Measurements from ENCODE around the gene KYNU.
"Not testable (repeated sequence)": the region's sequence is repeated elsewhere in the genome, so short reads cannot be mapped to it uniquely, and the experiment has no call there.

The KYNU gene

GRCh38 chr2:142879151-142879550, 1.7 kb downstream of the KYNU start:
- no peak overlapping the region for H3K4me3 ChIP-seq (ENCODE audit: low read depth in 1 of 2, low read length in 2 of 2)
- H3K36me3 ChIP-seq (ENCODE audit: control insufficient read depth in 1 of 2, insufficient read depth in 2 of 2, low read length in 2 of 2) = no peaks in the 10 kb centered on the region
- no peaks in the 10 kb centered on the region for H3K9me3 ChIP-seq (ENCODE audit: control insufficient read depth in 1 of 2, low read length in 2 of 2)
- H3K27ac ChIP-seq (ENCODE audit: low read depth, low read length) = no peak overlapping the region
- no peaks in the 10 kb centered on the region for H3K4me1 ChIP-seq (ENCODE audit: control insufficient read depth in 1 of 2, insufficient read depth in 2 of 2, low read length in 2 of 2)
- H3K9ac ChIP-seq (ENCODE audit: low read depth in 1 of 2, low read length in 2 of 2) = no peak overlapping the region
- H3K27me3 ChIP-seq (ENCODE audit: control insufficient read depth in 1 of 2, insufficient read depth in 2 of 2, low read length in 2 of 2) = no peaks in the 10 kb centered on the region

GRCh38 chr2:142880279-142880678, 2.8 kb downstream of the KYNU start:
- Histone ChIP-seq H3K27ac (ENCODE audit: low read depth, low read length) (no peak overlapping the region), H3K9me3 (ENCODE audit: control insufficient read depth in 1 of 2, low read length in 2 of 2) (no peaks in the 10 kb centered on the region), H3K27me3 (ENCODE audit: control insufficient read depth in 1 of 2, insufficient read depth in 2 of 2, low read length in 2 of 2) (no peaks in the 10 kb centered on the region), H3K36me3 (ENCODE audit: control insufficient read depth in 1 of 2, insufficient read depth in 2 of 2, low read length in 2 of 2) (no peaks in the 10 kb centered on the region), H3K4me1 (ENCODE audit: control insufficient read depth in 1 of 2, insufficient read depth in 2 of 2, low read length in 2 of 2) (no peaks in the 10 kb centered on the region), H3K4me3 (ENCODE audit: low read depth in 1 of 2, low read length in 2 of 2) (no peak overlapping the region), H3K9ac (ENCODE audit: low read depth in 1 of 2, low read length in 2 of 2) (no peak overlapping the region)

GRCh38 chr2:142881619-142882018, 4.2 kb downstream of the KYNU start:
- Histone ChIP-seq H3K4me1 (ENCODE audit: control insufficient read depth in 1 of 2, insufficient read depth in 2 of 2, low read length in 2 of 2) (no peaks in the 10 kb centered on the region), H3K36me3 (ENCODE audit: control insufficient read depth in 1 of 2, insufficient read depth in 2 of 2, low read length in 2 of 2) (no peaks in the 10 kb centered on the region), H3K9ac (ENCODE audit: low read depth in 1 of 2, low read length in 2 of 2) (no peak overlapping the region), H3K4me3 (ENCODE audit: low read depth in 1 of 2, low read length in 2 of 2) (no peak overlapping the region), H3K9me3 (ENCODE audit: control insufficient read depth in 1 of 2, low read length in 2 of 2) (no peaks in the 10 kb centered on the region), H3K27me3 (ENCODE audit: control insufficient read depth in 1 of 2, insufficient read depth in 2 of 2, low read length in 2 of 2) (no peaks in the 10 kb centered on the region), H3K27ac (ENCODE audit: low read depth, low read length) (no peak overlapping the region)

- H3K9ac ChIP-seq (ENCODE audit: low read depth in 1 of 2, low read length in 2 of 2) = not testable (repeated sequence)
Measured at GRCh38 chr2:142882500-142882899, 5.0 kb downstream of the KYNU start.

GRCh38 chr2:142883526-142883925, 6.1 kb downstream of the KYNU start:
- Histone ChIP-seq H3K36me3 (ENCODE audit: control insufficient read depth in 1 of 2, insufficient read depth in 2 of 2, low read length in 2 of 2) (no peaks in the 10 kb centered on the region), H3K27ac (ENCODE audit: low read depth, low read length) (no peak overlapping the region), H3K4me3 (ENCODE audit: low read depth in 1 of 2, low read length in 2 of 2) (no peak overlapping the region), H3K9ac (ENCODE audit: low read depth in 1 of 2, low read length in 2 of 2) (no peak overlapping the region), H3K9me3 (ENCODE audit: control insufficient read depth in 1 of 2, low read length in 2 of 2) (no peaks in the 10 kb centered on the region), H3K27me3 (ENCODE audit: control insufficient read depth in 1 of 2, insufficient read depth in 2 of 2, low read length in 2 of 2) (no peaks in the 10 kb centered on the region), H3K4me1 (ENCODE audit: control insufficient read depth in 1 of 2, insufficient read depth in 2 of 2, low read length in 2 of 2) (no peaks in the 10 kb centered on the region)

More at GRCh38 chr2:142882500-142882899, 5.0 kb downstream of the KYNU start:
- H3K36me3 ChIP-seq (ENCODE audit: control insufficient read depth in 1 of 2, insufficient read depth in 2 of 2, low read length in 2 of 2); H3K9me3 ChIP-seq (ENCODE audit: control insufficient read depth in 1 of 2, low read length in 2 of 2); H3K27ac ChIP-seq (ENCODE audit: low read depth, low read length); H3K4me1 ChIP-seq (ENCODE audit: control insufficient read depth in 1 of 2, insufficient read depth in 2 of 2, low read length in 2 of 2); H3K4me3 ChIP-seq (ENCODE audit: low read depth in 1 of 2, low read length in 2 of 2); H3K27me3 ChIP-seq (ENCODE audit: control insufficient read depth in 1 of 2, insufficient read depth in 2 of 2, low read length in 2 of 2): not testable (repeated sequence)

GRCh38 chr2:142885543-142885942, 8.1 kb downstream of the KYNU start:
- Histone ChIP-seq H3K9ac (ENCODE audit: low read depth in 1 of 2, low read length in 2 of 2) (no peak overlapping the region), H3K4me1 (ENCODE audit: control insufficient read depth in 1 of 2, insufficient read depth in 2 of 2, low read length in 2 of 2) (no peaks in the 10 kb centered on the region), H3K36me3 (ENCODE audit: control insufficient read depth in 1 of 2, insufficient read depth in 2 of 2, low read length in 2 of 2) (no peaks in the 10 kb centered on the region), H3K27me3 (ENCODE audit: control insufficient read depth in 1 of 2, insufficient read depth in 2 of 2, low read length in 2 of 2) (no peaks in the 10 kb centered on the region), H3K4me3 (ENCODE audit: low read depth in 1 of 2, low read length in 2 of 2) (no peak overlapping the region), H3K9me3 (ENCODE audit: control insufficient read depth in 1 of 2, low read length in 2 of 2) (no peaks in the 10 kb centered on the region), H3K27ac (ENCODE audit: low read depth, low read length) (no peak overlapping the region)

- H3K4me1 ChIP-seq (ENCODE audit: control insufficient read depth in 1 of 2, insufficient read depth in 2 of 2, low read length in 2 of 2) = no peaks in the 10 kb centered on the region
- H3K9ac ChIP-seq (ENCODE audit: low read depth in 1 of 2, low read length in 2 of 2) = no peak overlapping the region
- H3K27ac ChIP-seq (ENCODE audit: low read depth, low read length) = no peak overlapping the region
- no peak overlapping the region for H3K4me3 ChIP-seq (ENCODE audit: low read depth in 1 of 2, low read length in 2 of 2)
- no peaks in the 10 kb centered on the region for H3K36me3 ChIP-seq (ENCODE audit: control insufficient read depth in 1 of 2, insufficient read depth in 2 of 2, low read length in 2 of 2)
- H3K27me3 ChIP-seq (ENCODE audit: control insufficient read depth in 1 of 2, insufficient read depth in 2 of 2, low read length in 2 of 2) = no peaks in the 10 kb centered on the region
- no peaks in the 10 kb centered on the region for H3K9me3 ChIP-seq (ENCODE audit: control insufficient read depth in 1 of 2, low read length in 2 of 2)
Measured at GRCh38 chr2:142892715-142893114, 15.3 kb downstream of the KYNU start.

- no peaks in the 10 kb centered on the region for H3K36me3 ChIP-seq (ENCODE audit: control insufficient read depth in 1 of 2, insufficient read depth in 2 of 2, low read length in 2 of 2)
- no peaks in the 10 kb centered on the region for H3K4me1 ChIP-seq (ENCODE audit: control insufficient read depth in 1 of 2, insufficient read depth in 2 of 2, low read length in 2 of 2)
- H3K9me3 ChIP-seq (ENCODE audit: control insufficient read depth in 1 of 2, low read length in 2 of 2) = no peaks in the 10 kb centered on the region
- no peak overlapping the region for H3K9ac ChIP-seq (ENCODE audit: low read depth in 1 of 2, low read length in 2 of 2)
- no peak overlapping the region for H3K4me3 ChIP-seq (ENCODE audit: low read depth in 1 of 2, low read length in 2 of 2)
- no peaks in the 10 kb centered on the region for H3K27me3 ChIP-seq (ENCODE audit: control insufficient read depth in 1 of 2, insufficient read depth in 2 of 2, low read length in 2 of 2)
- H3K27ac ChIP-seq (ENCODE audit: low read depth, low read length) = no peak overlapping the region
Measured at GRCh38 chr2:142893241-142893640, 15.8 kb downstream of the KYNU start.

GRCh38 chr2:142897807-142898206, 20.3 kb downstream of the KYNU start:
- Histone ChIP-seq H3K4me1 (ENCODE audit: control insufficient read depth in 1 of 2, insufficient read depth in 2 of 2, low read length in 2 of 2) (no peaks in the 10 kb centered on the region), H3K27ac (ENCODE audit: low read depth, low read length) (no peak overlapping the region), H3K9me3 (ENCODE audit: control insufficient read depth in 1 of 2, low read length in 2 of 2) (no peaks in the 10 kb centered on the region), H3K27me3 (ENCODE audit: control insufficient read depth in 1 of 2, insufficient read depth in 2 of 2, low read length in 2 of 2) (no peaks in the 10 kb centered on the region), H3K36me3 (ENCODE audit: control insufficient read depth in 1 of 2, insufficient read depth in 2 of 2, low read length in 2 of 2) (no peaks in the 10 kb centered on the region), H3K9ac (ENCODE audit: low read depth in 1 of 2, low read length in 2 of 2) (no peak overlapping the region), H3K4me3 (ENCODE audit: low read depth in 1 of 2, low read length in 2 of 2) (no peak overlapping the region)

- H3K4me1 ChIP-seq (ENCODE audit: control insufficient read depth in 1 of 2, insufficient read depth in 2 of 2, low read length in 2 of 2); H3K27ac ChIP-seq (ENCODE audit: low read depth, low read length); H3K4me3 ChIP-seq (ENCODE audit: low read depth in 1 of 2, low read length in 2 of 2); H3K9ac ChIP-seq (ENCODE audit: low read depth in 1 of 2, low read length in 2 of 2); H3K9me3 ChIP-seq (ENCODE audit: control insufficient read depth in 1 of 2, low read length in 2 of 2); H3K27me3 ChIP-seq (ENCODE audit: control insufficient read depth in 1 of 2, insufficient read depth in 2 of 2, low read length in 2 of 2); H3K36me3 ChIP-seq (ENCODE audit: control insufficient read depth in 1 of 2, insufficient read depth in 2 of 2, low read length in 2 of 2): not testable (repeated sequence)
Measured at GRCh38 chr2:142900327-142900726, 22.9 kb downstream of the KYNU start.

GRCh38 chr2:142901780-142902179, 24.3 kb downstream of the KYNU start:
- no peak overlapping the region for H3K27ac ChIP-seq (ENCODE audit: low read depth, low read length)
- H3K4me1 ChIP-seq (ENCODE audit: control insufficient read depth in 1 of 2, insufficient read depth in 2 of 2, low read length in 2 of 2) = no peaks in the 10 kb centered on the region
- H3K36me3 ChIP-seq (ENCODE audit: control insufficient read depth in 1 of 2, insufficient read depth in 2 of 2, low read length in 2 of 2) = no peaks in the 10 kb centered on the region
- H3K9ac ChIP-seq (ENCODE audit: low read depth in 1 of 2, low read length in 2 of 2) = no peak overlapping the region
- H3K4me3 ChIP-seq (ENCODE audit: low read depth in 1 of 2, low read length in 2 of 2) = no peak overlapping the region
- no peaks in the 10 kb centered on the region for H3K9me3 ChIP-seq (ENCODE audit: control insufficient read depth in 1 of 2, low read length in 2 of 2)
- H3K27me3 ChIP-seq (ENCODE audit: control insufficient read depth in 1 of 2, insufficient read depth in 2 of 2, low read length in 2 of 2) = no peaks in the 10 kb centered on the region

Measured in duodenal mucosa (tissue), 2 donors.